Measurements from ENCODE around the gene BSPRY. TPM values are rescaled to one million over a fixed set of nuclear protein-coding genes. Genes with fewer than 3 reads are reported as not detected.

The BSPRY gene
- total and polyA plus RNA-seq, 2 donors (not counting 1 experiment from before 2014, with no cell fraction given), result 0.42 to 0.59 TPM

- no peaks in the 10 kb centered on the region for H4K20me1 ChIP-seq (ENCODE audit: control insufficient read depth, insufficient read depth, low read length, poor library complexity, severe bottlenecking)
- no peaks in the 10 kb centered on the region for H3K36me3 ChIP-seq (replicated peaks in 1 of 2; ENCODE audit: control extremely low read depth in 1 of 2, control insufficient read depth in 1 of 2, extremely low read depth in 1 of 2, insufficient read depth in 2 of 2, low read length in 1 of 2)
- H3K9ac ChIP-seq (ENCODE audit: low read length), result no peak overlapping the region
- no peak overlapping the region for H3K4me2 ChIP-seq (replicated peaks; ENCODE audit: low read depth, low read length, poor library complexity, severe bottlenecking)
- Mint-ChIP-seq H3K4me3 (no peak overlapping the region), H3K27me3 (peaks cover 4% of the 10 kb centered on the region), H3K4me1 (no peaks in the 10 kb centered on the region), H3K27ac (no peak overlapping the region), H3K9me3 (ENCODE audit: insufficient read depth) (no peaks in the 10 kb centered on the region)
- H3K9me3 ChIP-seq (ENCODE audit: control extremely low read depth in 1 of 3, control insufficient read depth in 2 of 3, insufficient read depth in 1 of 3, low read length in 2 of 3), result no peaks in the 10 kb centered on the region
- CTCF ChIA-PET, result no interaction called here
- intact Hi-C loops (cut with micrococcal nuclease), result no loop called here
- no peak overlapping the region for H2AFZ ChIP-seq (ENCODE audit: insufficient read depth, low read depth, low read length, poor library complexity, severe bottlenecking)
- H3K27ac ChIP-seq (ENCODE audit: low read length in 2 of 2), result no peak overlapping the region
- WGBS (ENCODE audit: insufficient coverage), result 93% methylated on average over 4 of the region's 7 CpGs
- no peak for TF ChIP-seq EZH2 (IDR thresholded peaks at IDR 0.05; ENCODE audit: borderline replicate concordance, insufficient read depth, low read depth, low read length, poor library complexity, severe bottlenecking)
- no peak for TF ChIP-seq CTCF (IDR thresholded peaks at IDR 0.05)
- no peaks in the 10 kb centered on the region for H3K79me2 ChIP-seq (ENCODE audit: control insufficient read depth, insufficient read depth, low read length)
- no peak for ATAC-seq (ENCODE audit: low read depth)
- H3K27me3 ChIP-seq (replicated peaks in 1 of 4; ENCODE audit: control extremely low read depth in 1 of 4, control insufficient read depth in 3 of 4, insufficient read depth in 4 of 4, low read length in 3 of 4), result no peaks in the 10 kb centered on the region
- no peak for DNase-seq
- POLR2A ChIA-PET, result no interaction called here
- no peaks in the 10 kb centered on the region for H3K4me1 ChIP-seq (ENCODE audit: control insufficient read depth in 2 of 2, insufficient read depth in 2 of 2, low read length in 2 of 2)
- no peak overlapping the region for H3K4me3 ChIP-seq (ENCODE audit: control extremely low read depth in 1 of 5, extremely low read depth in 1 of 5, insufficient read depth in 1 of 5, low read depth in 2 of 5, low read length in 4 of 5)
These were observed 12.1 kb downstream of the BSPRY start for GRCh38 chr9:113361304-113362018.

- no peak overlapping the region for H3K4me2 ChIP-seq (replicated peaks; ENCODE audit: low read depth, low read length, poor library complexity, severe bottlenecking)
- H3K4me1 ChIP-seq (ENCODE audit: control insufficient read depth in 2 of 2, insufficient read depth in 2 of 2, low read length in 2 of 2), result no peaks in the 10 kb centered on the region
- Mint-ChIP-seq H3K27ac (no peak overlapping the region), H3K4me1 (no peaks in the 10 kb centered on the region), H3K4me3 (no peak overlapping the region), H3K27me3 (no peaks in the 10 kb centered on the region), H3K9me3 (ENCODE audit: insufficient read depth) (no peaks in the 10 kb centered on the region)
- DNase-seq (no peak), ATAC-seq (ENCODE audit: low read depth) (no peak)
- CTCF ChIA-PET, result no interaction called here
- no peak overlapping the region for H2AFZ ChIP-seq (ENCODE audit: insufficient read depth, low read depth, low read length, poor library complexity, severe bottlenecking)
- no peak overlapping the region for H3K4me3 ChIP-seq (ENCODE audit: control extremely low read depth in 1 of 5, extremely low read depth in 1 of 5, insufficient read depth in 1 of 5, low read depth in 2 of 5, low read length in 4 of 5)
- no peak overlapping the region for H3K27ac ChIP-seq (ENCODE audit: low read length in 2 of 2)
- WGBS (ENCODE audit: insufficient coverage), result no CpG with 5 or more reads among the region's 3 CpGs
- H4K20me1 ChIP-seq (ENCODE audit: control insufficient read depth, insufficient read depth, low read length, poor library complexity, severe bottlenecking), result no peaks in the 10 kb centered on the region
- no peaks in the 10 kb centered on the region for H3K79me2 ChIP-seq (ENCODE audit: control insufficient read depth, insufficient read depth, low read length)
- no peak overlapping the region for H3K9ac ChIP-seq (ENCODE audit: low read length)
- no peaks in the 10 kb centered on the region for H3K9me3 ChIP-seq (ENCODE audit: control extremely low read depth in 1 of 3, control insufficient read depth in 2 of 3, insufficient read depth in 1 of 3, low read length in 2 of 3)
- POLR2A ChIA-PET, result no interaction called here
- no peaks in the 10 kb centered on the region for H3K27me3 ChIP-seq (replicated peaks in 1 of 4; ENCODE audit: control extremely low read depth in 1 of 4, control insufficient read depth in 3 of 4, insufficient read depth in 4 of 4, low read length in 3 of 4)
- intact Hi-C loops (cut with micrococcal nuclease), result no loop called here
- H3K36me3 ChIP-seq (replicated peaks in 1 of 2; ENCODE audit: control extremely low read depth in 1 of 2, control insufficient read depth in 1 of 2, extremely low read depth in 1 of 2, insufficient read depth in 2 of 2, low read length in 1 of 2), result no peaks in the 10 kb centered on the region
- TF ChIP-seq CTCF (IDR thresholded peaks at IDR 0.05) (no peak), EZH2 (IDR thresholded peaks at IDR 0.05; ENCODE audit: borderline replicate concordance, insufficient read depth, low read depth, low read length, poor library complexity, severe bottlenecking) (no peak)
These were observed 14.0 kb downstream of the BSPRY start for GRCh38 chr9:113363336-113363735.

Measured in B cell (primary cell).